GDM1 (cell line): ENCODE data around the gene PLXNA2.

Experiments used
- DNase-seq: peaks from one replicate; lab custom pipeline; 2025; lab: John Stamatoyannopoulos, UW

The PLXNA2 gene

DNA sequence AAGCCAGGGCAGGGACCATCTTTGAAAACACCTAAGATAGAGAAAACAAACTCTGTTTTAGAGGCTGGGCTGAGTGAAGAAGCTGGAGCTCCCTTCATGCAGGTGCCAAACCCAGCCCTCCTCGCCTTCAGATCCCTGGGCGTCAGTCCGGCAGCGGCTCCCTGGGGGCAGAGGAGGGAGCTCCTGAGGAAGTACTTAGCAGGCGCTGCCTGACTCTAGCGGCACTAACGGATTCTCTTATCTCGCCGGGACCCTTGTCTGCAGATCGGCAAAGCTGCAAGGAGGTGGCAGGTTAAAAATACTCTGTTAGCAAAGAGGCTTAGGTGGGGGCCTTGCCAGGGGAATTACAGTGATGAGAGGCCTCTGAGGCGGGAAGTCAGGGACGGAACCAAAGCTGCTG, 79.6 kb downstream of the PLXNA2 start:
- DNase-seq = no peak

- no peak for DNase-seq
Observed at GRCh38 chr1:208163539-208163938, 80.6 kb downstream of the PLXNA2 start.

DNA sequence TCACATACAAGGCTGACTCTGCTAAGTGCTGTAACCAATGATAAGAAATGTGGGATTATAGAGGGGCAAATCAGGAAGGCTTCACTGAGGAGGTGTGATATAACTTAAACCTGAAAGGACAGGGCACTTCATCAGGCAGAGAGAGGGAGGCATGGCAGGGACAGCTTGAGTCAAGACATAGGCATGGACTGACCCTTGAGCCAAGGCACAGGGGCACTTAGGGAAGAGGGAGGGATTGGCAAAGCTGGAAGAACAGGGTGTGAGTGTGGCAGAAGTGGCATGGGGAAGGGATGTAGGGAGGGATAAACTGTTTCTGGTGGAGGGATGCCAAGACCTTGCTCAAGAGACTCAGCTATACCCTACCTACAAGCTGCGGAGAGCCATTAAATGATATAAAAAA, 81.3 kb downstream of the PLXNA2 start:
- DNase-seq = no peak

DNA sequence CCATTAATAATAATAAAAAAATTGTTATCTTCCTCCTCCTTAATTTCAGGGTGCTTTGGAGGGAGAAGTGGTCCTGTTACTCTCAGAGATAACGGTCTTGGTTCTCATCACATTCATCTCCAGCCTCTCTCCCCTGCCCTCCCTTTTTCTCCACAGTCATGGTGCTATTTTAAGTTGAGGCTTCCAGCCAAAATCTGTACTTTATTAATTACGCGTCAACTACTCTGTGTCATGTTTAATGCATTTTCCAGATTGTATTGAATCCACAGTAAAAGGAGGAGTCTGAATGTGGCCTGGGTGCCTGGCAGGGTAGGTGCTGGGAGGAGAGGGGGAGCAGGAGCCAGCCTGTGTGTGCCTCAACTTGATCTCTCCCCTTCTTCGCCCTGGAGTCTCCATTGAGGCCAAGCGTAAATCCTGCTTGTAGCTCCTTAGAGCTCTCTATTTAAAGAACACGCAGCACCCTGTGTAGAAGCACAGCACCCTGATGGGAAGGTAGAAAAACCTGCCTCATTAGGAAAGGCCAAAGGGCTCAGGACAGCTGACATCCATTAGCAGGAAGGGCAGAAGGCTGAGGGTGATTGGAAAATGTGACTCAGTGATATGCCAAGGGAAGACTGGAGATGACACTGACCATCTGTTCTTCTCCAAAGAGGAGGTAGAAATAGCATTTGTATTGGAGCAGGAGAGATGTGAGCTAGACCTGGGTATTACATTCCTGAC, 82.4 kb downstream of the PLXNA2 start:
- DNase-seq = no peak

DNA sequence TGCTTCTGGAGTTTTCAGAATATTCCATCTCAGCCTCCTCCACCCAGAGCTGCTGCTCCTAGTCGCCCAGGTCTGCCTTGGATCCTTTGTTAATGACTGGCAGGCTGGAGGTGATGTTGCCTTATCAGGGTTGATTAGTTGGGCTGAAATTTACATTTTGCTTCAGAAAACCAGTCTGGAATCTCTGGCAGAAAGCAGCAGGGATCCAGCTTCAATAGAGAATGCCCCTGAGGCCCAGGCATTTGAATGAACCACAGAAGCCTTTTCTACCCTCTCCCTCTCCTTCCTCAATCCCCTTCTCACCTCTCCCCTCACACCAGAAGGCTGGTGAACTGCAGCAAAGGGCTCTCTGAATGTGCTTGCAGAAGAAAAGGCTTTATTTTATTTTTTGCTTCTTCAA, 83.2 kb downstream of the PLXNA2 start:
- no peak for DNase-seq

DNA sequence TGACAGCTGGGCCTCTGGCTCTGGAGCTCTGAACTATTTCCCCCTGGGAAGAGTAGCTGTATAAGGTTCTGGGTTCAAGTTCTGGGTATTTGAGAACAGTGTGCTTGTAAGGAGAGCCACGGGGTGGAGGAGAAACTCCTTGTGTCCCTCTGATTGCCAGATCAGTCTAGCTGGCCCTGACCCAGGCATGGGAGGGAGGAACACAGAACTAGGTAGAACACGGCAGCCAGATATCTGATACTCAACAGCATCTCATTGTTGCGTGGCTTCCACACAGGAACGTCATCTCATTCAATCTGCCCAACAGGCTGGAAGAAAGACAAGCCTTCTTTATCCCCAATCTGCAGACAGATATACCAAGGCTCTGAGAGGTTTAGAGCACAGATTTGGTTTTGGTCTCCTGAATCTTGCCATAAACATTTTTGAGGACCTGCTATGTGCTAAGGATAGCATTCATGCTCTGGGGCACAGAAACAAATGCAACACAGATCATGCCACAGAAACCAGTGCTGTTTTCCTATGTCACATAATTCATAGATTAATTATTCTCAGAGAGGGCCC, 83.8 kb downstream of the PLXNA2 start:
- DNase-seq = no peak

GRCh38 chr1:208159555-208160258, 84.5 kb downstream of the PLXNA2 start:
- DNase-seq = no peak

- no peak for DNase-seq
Observed at GRCh38 chr1:208158640-208159554, 85.3 kb downstream of the PLXNA2 start.

- no peak for DNase-seq
Observed at GRCh38 chr1:208157769-208158168, 86.4 kb downstream of the PLXNA2 start.

- DNase-seq = no peak
Observed at GRCh38 chr1:208156741-208157140, 87.4 kb downstream of the PLXNA2 start.

DNA sequence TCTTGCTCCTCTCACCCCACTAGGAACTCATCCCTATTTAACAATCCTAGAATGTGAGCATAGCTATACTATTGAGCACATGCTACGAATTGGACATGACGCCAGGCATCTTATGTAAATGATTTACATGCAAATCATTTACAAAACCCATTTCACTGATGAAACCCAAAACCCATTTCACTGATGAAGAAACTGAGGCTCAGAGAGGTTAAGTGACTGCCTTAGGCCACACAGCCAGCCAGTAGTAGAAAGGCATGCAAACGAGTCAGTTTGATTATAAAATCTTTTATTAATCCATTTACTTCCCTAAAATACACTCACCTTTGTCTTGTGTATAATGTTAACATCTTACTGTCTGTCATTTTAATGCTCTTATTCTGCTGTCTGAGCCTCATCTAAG, 87.9 kb downstream of the PLXNA2 start:
- no peak for DNase-seq

DNA sequence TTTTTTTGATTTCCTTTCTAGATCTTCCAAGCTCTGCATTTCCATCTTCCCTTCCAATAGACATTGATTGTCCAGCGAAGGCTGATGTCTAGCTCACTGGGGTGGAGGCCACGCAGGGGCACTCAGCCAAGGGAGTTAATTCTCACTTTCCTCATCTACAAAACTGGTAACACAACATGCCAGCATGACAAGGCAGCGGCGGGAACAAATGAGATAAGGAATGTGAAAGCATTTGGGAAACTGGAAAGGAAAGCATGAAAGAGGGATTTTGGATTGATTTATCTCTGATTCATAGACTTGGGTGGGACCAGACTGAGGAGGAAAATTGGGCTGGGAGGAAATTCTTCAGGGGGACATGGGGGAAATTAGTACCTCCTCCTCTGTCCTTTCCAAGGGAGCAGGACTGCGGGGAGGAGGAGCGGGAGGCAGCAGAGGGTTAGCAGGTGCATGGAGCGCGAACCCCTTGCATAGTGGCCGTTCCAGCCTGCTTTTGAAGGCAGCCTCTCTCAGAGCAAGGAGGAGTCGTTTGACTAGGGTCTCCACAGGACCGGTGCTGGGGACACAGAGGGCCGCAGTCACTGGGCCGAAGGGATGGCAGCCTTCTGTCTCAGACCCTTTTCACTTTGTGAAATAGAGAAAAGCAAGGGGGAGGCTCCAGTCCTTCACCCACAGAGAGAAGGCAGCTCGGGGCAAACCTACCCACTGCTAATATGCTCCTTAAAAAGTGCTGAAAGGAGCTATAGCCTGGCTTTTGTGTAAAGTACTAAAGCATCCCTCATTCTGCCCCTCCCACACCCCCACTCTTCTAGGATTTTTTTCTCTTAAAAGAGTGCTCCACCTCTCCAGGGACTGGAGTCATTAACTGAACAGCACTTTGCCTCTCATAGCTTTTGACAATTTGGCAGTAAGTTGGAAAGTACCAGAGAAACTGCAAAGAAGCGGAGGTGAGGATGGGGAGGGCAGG, 89.2 kb downstream of the PLXNA2 start:
- DNase-seq = no peak

DNA sequence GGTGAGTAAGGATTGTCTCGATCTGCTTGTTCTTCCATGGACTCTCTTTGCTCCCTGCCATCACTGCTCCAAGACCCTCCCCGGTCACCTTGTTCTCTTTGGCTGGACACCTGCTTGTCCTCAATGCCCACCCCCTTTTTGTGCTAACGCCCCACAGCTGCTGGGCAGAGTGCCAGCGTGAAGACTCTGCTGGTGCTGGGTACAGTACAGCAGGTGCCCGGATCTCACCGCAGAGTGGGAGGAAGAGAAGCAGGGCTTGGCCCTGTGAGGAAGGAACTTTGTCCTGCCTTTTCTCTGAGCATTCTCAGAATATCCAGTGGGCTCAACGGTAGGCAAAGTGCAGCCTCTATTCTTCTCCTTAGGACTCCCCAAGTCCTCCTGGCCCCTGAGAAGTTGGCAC, 90.1 kb downstream of the PLXNA2 start:
- DNase-seq = no peak

- DNase-seq = no peak
Observed at GRCh38 chr1:208153386-208153785, 90.8 kb downstream of the PLXNA2 start.

DNA sequence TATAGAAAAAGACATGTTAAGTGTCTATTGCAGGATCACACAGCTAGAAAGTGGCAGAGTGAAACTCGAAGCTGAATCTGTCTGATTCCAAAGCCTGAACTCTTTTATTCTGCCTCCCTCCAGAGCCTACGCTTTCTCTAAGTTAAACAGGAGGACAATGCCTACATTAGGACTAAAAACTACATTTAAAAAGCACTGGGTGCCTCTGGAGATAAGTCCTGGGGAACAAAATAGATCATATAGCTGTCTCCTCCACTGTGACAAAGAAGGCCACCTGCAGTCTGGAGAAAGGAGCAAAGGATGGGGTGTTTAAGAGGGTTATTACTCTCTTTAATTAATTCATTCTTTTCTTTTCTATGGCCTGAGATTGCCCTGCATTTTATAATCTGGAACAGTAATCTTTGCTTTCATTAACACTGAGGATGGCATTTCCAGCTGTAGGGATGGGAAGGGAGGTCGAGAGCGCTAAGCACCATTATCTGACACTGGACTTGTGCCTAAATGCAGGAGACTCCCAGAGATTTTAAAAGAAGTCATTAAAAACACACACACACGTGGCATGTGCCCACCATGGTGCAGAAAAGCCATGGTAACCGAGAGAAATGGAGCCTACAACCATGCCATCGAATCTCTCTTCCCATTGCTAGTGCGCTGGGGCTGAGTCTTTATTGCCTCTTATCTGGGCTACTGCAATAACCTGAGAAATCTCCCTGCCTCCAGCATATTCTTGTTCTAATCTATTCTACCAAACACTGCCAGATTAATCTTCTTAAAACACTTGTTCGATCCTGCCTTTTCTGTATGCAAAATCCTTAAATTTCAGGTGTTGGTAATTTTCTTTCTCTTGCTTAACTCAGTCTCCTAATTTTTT, 92.2 kb downstream of the PLXNA2 start:
- DNase-seq = no peak

GRCh38 chr1:208150833-208151458, 93.2 kb downstream of the PLXNA2 start:
- DNase-seq = no peak

- DNase-seq = no peak
Observed at GRCh38 chr1:208149776-208150514, 94.2 kb downstream of the PLXNA2 start.

GRCh38 chr1:208149213-208149612, 95.0 kb downstream of the PLXNA2 start:
- DNase-seq = no peak

DNA sequence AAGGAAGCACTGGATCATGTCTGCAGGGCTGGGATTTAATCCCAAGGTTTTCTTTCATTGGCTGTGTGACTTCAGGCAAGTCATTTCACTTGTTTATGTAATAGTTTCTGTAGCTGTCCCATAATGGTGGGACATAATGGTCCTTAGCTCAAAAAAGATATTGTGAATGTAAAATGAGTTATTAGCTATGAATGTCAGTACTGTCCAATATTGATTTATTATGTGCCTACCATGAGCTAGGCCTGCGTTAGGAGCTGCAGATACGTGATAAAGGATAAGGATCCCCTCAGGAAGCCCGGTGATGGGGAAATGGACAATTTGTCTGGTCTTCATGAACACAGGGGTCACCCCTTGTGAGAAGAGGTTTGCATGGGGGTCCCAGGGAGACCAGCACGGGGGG, 95.8 kb downstream of the PLXNA2 start:
- no peak for DNase-seq
